Activated CD8-positive, alpha-beta memory T cell treated with anti-CD3 and anti-CD28 coated beads, Interleukin-2, amount 50 U/mL, for 24 hours (primary cell): ENCODE results near the gene OR1L8.
"Not testable (repeated sequence)": the region's sequence is repeated elsewhere in the genome, so short reads cannot be mapped to it uniquely, and the experiment has no call there.

Experiments used
- DNase-seq: peaks from one replicate; pipeline ENCODE4 v3.0.0-alpha.2; 2020; ENCODE audit errors: extremely low read depth

OR1L8 gene, protein sequence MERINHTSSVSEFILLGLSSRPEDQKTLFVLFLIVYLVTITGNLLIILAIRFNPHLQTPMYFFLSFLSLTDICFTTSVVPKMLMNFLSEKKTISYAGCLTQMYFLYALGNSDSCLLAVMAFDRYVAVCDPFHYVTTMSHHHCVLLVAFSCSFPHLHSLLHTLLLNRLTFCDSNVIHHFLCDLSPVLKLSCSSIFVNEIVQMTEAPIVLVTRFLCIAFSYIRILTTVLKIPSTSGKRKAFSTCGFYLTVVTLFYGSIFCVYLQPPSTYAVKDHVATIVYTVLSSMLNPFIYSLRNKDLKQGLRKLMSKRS

DNA sequence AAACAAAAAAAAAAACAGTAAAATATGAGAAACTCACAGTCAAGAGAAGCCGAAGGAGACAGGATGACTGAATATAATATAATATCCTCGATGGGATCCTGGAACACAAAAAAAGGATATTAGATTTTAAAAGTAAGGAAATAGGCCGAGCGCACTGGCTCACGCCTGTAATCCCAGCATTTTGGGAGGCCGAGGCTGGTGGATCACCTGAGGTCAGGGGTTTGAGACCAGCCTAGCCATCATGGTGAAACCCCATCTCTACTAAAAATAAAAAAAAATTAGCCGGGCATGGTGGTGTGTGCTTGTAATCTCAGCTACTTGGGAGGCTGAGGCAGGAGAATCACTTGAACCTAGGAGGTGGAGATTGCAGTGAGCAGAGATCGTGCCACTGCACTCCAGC, at the start of gene OR1L8:
Gene OR1L8 (minus strand): TSS at position 101 of the 400 bp plus-strand sequence. CDS start 14,907 bp downstream, outside the sequence.
- DNase-seq, result not testable (repeated sequence)

DNA sequence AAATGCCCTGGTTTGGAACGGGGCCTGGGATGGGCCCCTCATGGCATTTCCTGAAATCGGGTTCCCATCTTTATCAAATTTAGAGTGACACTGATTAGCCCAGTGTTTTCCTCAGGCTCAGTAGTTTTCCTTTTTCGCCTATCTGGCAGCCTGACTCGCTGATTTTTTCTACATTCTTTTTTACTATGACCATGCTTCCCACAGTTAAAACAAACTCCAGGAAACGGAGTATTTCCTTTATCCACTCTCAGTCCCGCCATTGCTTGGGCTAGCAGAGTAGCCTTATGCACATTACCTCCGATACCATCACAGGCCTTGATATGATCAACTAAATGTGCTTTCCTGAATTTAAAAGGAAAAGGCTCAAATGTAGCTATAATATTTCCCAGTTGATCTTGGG, 36.8 kb upstream of the OR1L8 start:
- DNase-seq, result no peak

DNA sequence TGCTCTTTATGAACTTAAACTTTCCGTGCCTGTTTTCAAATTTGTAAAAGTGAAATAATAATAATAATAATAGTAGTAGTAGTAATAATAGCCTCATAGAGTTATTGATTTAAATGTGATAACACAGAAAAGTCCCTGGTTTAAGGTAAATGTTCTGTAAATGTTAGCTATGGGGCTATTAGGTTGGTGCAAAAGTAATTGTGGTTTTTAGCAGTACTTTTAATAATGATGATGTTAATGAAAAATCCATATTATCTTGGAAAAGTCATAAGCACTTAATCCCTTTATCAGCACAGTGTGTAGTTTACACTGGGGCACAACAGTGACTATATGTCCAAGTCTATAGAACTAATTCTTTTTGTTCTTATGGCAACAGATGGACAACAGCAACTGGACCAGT, 31.2 kb upstream of the OR1L8 start, which contains the start of gene OR1Q1:
Gene OR1Q1 (plus strand): TSS at position 377 of the 400 bp plus-strand sequence. CDS start 0 bp downstream, at position 377.
- DNase-seq, result no peak

DNA sequence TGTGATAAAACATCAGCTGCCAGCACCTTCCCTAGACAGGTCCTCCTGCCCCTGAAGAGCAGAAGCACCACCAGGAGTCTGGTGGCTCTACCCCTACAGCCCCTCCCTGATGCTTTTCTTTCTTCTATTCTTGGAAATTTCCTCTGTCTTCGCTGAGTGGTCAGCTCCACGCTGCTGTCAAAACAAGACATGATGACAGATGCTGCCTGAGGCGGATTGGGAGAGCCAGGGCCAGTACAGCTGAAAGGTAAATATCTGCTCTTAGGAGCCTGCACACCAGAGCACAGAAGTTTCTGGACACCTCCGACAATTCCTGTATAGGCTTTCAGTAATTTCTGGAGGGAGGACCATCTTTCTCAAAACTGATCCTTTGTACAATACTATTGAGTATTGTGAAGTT, 26.6 kb upstream of the OR1L8 start:
- no peak for DNase-seq

DNA sequence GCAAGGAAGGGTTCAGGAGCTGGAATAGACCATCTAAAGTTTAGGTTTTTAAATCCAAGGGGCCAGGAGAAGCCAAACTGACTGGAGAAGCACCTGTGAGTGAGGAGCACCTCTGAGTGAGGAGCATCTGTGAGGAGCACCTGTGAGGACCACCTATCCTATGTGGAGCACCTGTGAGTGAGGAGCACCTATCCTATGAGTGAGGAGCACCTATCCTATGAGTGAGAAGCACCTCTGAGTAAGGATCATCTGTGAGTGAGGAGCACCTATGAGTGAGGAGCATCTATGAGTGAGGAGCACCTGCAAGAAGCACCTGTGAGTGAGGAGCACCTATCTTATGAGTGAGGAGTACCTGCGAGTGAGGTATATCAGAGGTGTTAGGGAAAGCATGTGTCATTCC, 23.4 kb upstream of the OR1L8 start:
- DNase-seq, result no peak

DNA sequence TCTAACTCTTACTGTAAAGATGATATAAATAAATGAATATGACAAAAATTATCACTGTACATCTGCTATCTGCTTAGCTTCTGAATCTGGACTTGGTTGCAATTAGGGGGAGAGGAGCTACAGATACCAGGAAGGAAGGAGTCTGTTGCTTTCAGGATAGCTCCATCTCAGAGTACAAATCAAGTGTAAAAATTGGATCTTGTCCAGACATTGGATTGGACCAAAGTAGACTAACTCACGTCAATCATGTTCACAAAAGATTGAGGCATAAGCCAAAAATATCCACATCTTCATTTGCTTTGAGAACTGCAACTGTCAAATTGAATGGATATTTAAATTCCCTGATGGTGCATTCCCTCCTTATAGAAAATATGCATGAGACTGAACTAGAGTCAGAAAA, 22.5 kb upstream of the OR1L8 start:
- DNase-seq, result no peak

DNA sequence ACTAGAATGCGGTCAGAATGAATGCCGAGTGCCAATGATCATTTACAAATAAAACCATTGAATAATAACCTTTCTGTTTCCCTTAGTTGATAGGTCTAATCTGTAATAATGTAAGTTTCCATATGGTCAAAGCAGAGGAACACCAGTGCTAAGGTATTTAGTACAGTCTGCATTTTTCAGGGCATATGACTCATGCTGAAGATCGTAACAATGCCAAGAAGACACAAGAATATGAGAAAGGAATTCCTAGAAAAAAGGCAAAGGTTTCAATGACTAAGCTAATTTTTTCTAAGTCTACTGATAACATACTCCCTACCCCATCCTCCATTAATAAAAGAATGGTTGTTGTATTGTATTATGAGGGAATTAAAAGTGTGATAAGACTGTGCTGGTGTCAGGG, 2.8 kb downstream of the OR1L8 start:
- no peak for DNase-seq

DNA sequence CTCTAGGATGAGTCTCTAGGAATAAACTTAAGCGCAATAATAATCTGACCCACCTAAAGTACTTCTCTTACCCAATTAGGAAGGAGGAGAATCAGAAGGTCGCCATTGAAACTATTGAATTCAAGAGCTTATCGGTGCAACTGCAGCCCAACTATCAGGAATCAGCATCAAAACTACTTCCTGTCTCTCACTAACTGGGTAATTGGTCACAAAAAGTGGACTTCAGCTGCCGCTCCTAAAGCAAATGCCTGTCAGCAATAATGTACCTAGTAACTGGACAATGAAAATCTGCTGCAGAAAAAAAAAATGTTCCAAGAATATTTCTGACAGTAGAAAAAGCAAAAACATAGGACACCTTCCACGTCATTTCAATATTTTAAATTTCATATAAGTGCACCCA, 3.3 kb downstream of the OR1L8 start:
- DNase-seq, result no peak

DNA sequence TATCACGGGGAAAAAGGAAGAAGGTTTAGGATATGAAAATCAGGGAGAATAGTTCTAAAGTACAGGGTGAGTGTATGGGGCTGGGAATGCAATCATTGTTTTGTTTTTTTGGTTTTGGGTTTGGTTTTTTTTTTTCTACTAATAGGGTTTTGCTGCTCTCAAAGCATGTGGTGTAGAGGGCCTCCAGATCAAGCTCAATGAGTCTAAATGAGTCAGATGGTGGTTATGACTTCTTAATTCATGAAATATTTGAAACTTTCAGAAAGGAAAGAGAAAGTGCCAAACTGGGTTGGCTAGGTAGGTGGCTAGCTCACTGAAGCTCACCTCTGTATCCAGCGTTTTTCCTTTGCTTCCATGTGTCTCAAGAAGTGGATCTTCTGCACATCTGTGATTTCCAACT, 10.7 kb downstream of the OR1L8 start:
- DNase-seq, result no peak

DNA sequence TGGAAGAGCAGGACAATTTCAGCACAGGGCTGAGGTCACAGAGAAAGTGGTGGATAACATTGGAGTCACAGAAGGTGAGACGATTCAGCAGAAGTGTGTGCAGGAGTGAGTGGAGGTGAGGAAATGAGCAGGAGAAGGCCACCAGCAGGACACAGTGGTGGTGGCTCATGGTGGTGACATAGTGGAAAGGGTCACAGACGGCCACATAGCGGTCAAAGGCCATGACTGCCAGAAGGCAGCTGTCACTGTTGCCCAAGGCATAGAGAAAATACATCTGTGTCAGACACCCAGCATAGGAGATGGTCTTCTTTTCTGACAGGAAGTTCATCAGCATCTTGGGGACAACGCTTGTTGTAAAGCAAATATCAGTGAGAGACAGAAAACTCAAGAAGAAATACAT, 15.3 kb downstream of the OR1L8 start:
- DNase-seq, result no peak

DNA sequence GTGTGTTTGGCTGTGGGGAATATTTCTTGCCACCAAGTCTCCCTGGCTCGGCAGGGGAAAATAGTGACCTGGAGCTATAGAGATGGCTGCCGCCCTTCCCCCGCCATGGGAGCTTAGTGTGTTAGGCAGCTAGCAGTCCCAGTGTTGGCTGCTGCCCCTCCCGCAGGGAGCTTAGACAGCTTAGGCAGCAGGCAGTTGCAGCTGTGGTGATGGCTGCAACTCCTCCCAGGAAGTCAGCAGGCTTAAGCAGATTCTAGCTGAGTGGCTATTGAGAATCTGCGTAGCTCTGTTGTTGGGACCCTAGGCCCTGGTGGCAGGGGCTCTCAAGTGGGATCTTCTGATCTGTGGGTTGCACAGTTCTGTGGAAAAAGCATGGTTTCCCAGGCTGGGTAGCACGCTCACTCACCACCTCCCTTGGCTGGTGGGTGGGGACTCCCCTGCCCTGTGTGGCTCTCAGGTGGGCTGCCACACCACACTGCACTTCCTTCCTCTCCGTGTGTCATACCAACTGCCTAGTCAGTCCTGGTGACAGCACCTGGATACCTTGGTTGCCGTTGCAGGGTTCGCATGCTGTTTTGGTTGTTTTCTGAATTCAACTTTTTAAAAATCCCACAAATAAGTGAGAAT, 20.9 kb downstream of the OR1L8 start:
- no peak for DNase-seq

DNA sequence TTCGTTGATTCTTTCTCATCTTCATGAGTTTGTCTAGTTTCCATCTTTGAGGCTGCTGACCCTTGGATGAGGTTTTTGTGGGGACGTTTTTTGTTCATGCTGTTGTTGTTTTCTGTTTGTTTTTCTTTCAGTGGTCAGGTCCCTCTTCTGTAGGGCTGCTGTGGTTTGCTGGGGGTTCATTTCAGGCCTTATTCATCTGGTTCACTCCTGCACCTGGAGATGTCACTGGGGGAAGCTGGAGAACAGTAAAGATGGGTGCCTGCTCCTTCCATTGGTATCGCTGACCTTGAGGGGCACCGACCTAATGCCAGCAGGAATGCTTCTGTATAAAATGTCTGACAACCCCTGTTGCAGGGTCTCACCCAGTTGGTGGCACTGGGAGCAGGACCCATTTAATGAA, 21.7 kb downstream of the OR1L8 start:
- DNase-seq, result no peak

DNA sequence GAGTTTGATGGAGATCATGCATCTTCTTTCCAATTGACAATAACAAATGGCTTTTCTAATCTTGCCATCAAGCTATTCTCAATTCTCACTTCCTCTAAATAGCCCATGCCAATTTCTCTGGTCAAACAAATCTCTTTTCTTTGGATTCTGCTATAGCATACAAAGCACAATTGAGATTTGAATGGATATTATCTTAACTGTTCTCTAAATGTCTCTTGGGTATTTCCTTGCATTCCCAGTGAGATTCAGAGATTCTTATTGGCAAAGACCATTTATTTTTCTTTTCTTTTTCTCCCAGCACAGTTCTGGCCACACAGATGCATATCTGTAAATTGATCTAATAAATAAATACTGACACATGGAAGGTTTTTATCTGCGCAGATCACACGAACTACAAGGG, 30.4 kb downstream of the OR1L8 start, which contains the start of gene OR1N2:
Gene OR1N2 (plus strand): TSS at position 301 of the 400 bp plus-strand sequence. CDS start 100 bp downstream, outside the sequence.
- no peak for DNase-seq

DNA sequence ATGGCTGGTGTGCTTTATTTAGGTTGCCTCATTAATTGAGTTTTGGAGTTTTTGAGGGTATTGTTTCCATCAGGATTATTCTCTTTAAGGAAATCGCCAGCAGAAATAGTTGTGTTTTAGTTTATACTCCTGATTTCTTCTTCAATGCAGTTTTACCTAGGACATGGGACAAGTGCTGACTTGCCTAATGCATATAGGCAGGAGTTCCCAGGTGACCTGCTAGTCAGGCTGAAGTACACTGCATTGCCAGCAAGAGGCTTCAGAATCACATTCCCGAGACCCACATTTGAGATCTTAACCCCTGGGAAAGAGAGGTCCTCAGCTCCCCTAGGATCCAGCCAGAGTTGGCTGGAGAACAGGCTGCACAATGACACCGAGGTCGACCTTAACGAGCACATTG, 31.8 kb downstream of the OR1L8 start:
- DNase-seq, result no peak

DNA sequence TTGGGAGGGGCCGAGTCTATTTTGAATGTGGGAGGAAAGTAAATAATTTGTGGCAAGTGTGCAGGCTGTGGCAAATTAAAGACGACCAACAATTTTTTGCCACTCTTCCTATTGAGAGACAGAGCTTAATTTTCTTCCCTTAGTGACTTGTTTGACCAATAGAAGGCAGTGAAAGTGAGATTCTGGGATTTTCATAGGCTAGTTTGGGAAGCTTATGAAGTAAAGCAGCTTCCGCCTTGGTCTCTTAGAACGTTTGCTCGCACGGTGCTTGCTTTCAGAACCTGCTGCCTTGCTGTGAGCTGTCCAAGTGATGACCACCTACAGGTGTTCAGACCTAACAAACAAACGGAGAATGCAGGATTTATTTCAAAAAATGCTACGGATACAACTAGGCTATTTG, 37.0 kb downstream of the OR1L8 start:
- DNase-seq, result no peak

DNA sequence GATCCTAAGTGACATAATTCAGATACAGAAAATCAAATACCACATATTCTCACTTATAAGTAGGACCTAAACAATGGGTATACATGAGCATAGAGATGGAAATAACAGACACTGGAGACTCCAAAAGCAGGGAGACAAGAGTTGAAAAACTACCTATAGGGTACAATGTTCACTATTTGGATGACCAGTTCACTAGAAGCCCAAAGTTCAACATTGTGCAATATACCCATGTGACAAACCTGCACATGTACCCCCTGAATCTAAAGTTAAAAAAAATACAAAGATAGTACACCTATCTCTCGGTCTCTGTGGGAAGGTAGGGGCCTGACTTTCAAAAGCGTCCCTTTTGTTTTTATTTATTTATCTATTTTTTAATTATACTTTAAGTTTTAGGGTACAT, 44.4 kb downstream of the OR1L8 start:
- no peak for DNase-seq

DNA sequence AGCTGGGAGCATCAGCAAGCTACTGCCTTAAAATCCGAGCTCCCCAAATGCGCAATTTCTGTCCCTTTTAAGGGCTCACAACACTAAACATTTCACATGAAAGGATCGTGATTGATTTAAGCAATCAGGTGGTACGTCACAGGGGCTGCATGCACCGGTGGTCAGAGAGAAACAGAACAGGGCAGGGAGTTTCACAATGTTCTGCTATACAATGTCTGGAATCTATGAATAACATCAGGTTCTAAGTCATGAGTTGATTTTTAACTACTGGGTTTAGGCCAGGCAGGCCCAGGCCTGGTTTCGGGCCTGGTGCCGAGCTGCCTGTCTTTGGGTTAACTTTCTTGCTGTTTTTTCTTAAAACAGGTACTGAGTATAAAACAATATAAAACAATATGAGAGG, 46.1 kb downstream of the OR1L8 start:
- DNase-seq, result not testable (repeated sequence)

DNA sequence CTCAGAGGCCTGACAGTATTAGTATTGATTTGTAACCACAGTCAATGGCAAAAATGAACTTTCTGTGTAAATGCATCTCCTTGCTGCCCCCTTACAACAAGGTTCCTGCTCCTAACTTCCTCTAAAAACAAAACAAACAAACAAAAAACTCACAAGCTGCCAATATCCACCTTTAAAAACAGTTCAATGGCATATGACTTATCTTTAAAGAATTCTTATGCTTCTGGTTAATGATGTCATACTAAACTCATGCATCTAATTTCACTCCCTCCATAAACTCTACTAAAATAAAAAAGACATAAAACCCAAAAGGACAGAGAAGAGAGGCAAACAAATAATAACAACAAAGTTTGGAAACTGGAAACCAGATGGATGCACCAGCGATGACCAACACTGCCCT, 47.0 kb downstream of the OR1L8 start:
- DNase-seq, result no peak

DNA sequence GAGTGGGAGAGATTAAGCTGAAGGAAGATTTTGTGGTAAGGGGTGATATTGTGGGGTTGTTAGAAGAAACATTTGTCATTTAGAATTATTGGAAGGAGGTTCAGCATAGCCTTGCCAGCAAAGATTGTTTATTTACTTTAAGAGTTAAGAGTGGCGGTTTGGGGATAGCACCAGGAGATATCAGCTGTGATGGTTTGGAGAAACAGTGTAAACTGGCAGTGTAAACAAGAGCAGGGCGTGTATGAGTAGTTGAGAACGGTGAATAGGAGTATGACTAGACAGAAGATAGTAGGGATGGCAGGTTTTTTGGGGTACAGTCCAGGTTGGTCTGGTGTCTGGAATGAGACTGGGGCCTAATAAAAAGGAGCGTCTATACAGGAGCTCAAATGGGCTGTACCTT, 52.0 kb downstream of the OR1L8 start:
- not testable (repeated sequence) for DNase-seq

DNA sequence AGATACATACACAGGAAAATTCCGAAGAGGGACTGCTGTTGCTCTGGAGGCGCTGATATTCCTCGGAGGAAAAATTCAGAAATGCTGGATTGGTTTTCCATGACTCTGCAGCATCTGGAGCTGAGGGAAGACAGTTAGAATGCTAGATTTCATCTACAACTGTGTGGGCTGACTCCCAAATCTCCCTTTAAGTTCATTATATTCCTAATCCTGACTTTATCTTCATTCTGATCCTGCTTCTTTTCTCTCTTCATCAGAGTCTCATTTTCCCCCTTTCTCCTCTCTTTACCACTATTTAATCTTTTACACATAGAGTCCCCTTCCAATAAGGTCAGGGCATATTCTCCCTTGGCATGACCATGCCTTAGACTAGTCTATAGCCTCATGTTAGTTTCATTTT, 56.0 kb downstream of the OR1L8 start, which contains the start of gene OR1N1:
Gene OR1N1 (minus strand): TSS at position 101 of the 400 bp plus-strand sequence. CDS start 0 bp downstream, at position 101.
- no peak for DNase-seq

DNA sequence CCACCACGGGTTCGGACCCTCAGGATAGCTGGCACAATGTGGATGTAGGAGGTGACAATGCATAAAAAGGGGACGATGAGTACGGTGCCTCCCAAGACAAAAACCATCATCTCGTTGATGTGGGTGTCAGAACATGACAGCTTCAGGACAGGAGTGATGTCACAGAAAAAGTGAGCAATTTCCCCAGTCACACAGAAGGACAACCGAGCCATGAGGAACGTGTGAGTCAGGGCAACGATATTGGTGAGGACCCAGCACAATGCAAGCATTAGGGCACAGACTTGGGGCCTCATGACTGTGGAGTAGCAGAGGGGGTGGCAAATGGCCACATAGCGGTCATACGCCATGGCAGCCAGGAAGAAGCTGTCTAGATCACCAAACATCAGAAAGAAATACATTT, 56.6 kb downstream of the OR1L8 start:
- DNase-seq, result no peak

DNA sequence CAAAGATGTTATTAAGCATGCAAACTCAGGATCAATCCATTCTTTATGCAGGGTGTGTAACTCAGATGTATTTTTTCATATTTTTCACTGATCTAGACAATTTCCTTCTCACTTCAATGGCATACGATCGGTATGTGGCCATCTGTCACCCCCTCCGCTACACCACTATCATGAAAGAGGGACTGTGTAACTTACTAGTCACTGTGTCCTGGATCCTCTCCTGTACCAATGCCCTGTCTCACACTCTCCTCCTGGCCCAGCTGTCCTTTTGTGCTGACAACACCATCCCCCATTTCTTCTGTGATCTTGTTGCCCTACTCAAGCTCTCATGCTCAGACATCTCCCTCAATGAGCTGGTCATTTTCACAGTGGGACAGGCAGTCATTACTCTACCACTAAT, 63.8 kb downstream of the OR1L8 start:
- DNase-seq, result no peak

DNA sequence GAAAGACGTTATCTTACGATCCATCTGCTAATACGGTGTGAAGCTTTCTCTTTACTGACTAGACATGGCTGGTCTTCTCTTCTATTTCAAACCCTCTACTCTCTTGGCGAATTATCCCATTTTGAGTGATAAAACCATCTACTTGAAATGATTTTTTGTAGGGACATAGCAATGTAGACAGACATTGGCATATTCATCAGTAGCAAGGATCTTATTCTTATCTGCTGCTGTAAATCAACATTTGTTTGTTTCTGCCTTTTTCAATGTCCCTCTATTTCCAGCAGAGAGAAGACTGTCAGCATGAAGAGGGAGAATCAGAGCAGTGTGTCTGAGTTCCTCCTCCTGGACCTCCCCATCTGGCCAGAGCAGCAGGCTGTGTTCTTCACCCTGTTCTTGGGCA, 64.3 kb downstream of the OR1L8 start, which contains the start of gene OR1J4:
Gene OR1J4 (plus strand): TSS at position 301 of the 400 bp plus-strand sequence. CDS start 0 bp downstream, at position 301.
- no peak for DNase-seq
